B cell (primary cell): ENCODE measurements around the gene PTPRM. TPM values are rescaled to one million over a fixed set of nuclear protein-coding genes. Genes with fewer than 3 reads are reported as not detected.

ENCODE experiments used
- ATAC-seq: fragments of 200-7000 bp; cut with Tn5 transposase; one replicate; pipeline ENCODE4 v1.10.0; 2021; ENCODE audit warnings: low read depth, mild to moderate bottlenecking, moderate number of reproducible peaks, moderate library complexity
- CTCF ChIA-PET: fragments of 350-600 bp; sonication (Branson Sonifier 250); formaldehyde crosslinking; loops from one replicate; lab custom pipeline; 2021; ENCODE audit warnings: antibody characterized with exemption, inconsistent platforms; lab: Charles Lee
- POLR2A ChIA-PET: fragments of 350-600 bp; sonication (Branson Sonifier 250); formaldehyde crosslinking; loops from one replicate; lab custom pipeline; 2021; ENCODE audit warnings: antibody characterized with exemption; lab: Charles Lee
- DNase-seq: peaks from one replicate; pipeline ENCODE4 v3.0.0; 2013
- H2AFZ ChIP-seq: 2 replicates; pipeline ENCODE4 v1.6.1; 2012; ENCODE audit warnings: mild to moderate bottlenecking, low read depth, low read length; ENCODE audit not compliant: insufficient read depth, poor library complexity, severe bottlenecking
- H3K27ac ChIP-seq, 2 donors: 1 replicate in 1 of 2; 2 replicates in 1 of 2; pipeline ENCODE4 v1.5.1; 2012 to 2013; ENCODE audit warnings: low read length in 2 of 2, mild to moderate bottlenecking in 2 of 2, moderate library complexity in 1 of 2
- H3K27me3 ChIP-seq, 4 experiments: fragments of 200-600 bp in 1 of 4; sonication (generic) in 1 of 4; replicated peaks in 1 of 4; 1 replicate in 2 of 4; 2 replicates in 2 of 4; pipeline versions ENCODE4 v1.6.1 to v1.7.0; 2013 to 2016; ENCODE audit warnings: low read length in 3 of 4, mild to moderate bottlenecking in 2 of 4, mixed read lengths in 1 of 4, moderate library complexity in 1 of 4; ENCODE audit not compliant: insufficient read depth in 4 of 4, control insufficient read depth in 3 of 4; ENCODE audit errors: control extremely low read depth in 1 of 4
- H3K36me3 ChIP-seq, 2 experiments: replicated peaks in 1 of 2; 1 replicate in 1 of 2; 2 replicates in 1 of 2; pipeline versions ENCODE4 v1.6.1 to v1.7.1; 2013; ENCODE audit warnings: low read length in 1 of 2; ENCODE audit not compliant: insufficient read depth in 2 of 2, control insufficient read depth in 1 of 2; ENCODE audit errors: control extremely low read depth in 1 of 2, extremely low read depth in 1 of 2
- H3K4me1 ChIP-seq, 2 donors: fragments of 200-600 bp in 1 of 2; sonication (generic) in 1 of 2; 1 replicate in 1 of 2; 2 replicates in 1 of 2; pipeline versions ENCODE4 v1.5.1 to v1.6.1; 2013 to 2017; ENCODE audit warnings: low read length in 2 of 2; ENCODE audit not compliant: control insufficient read depth in 2 of 2, insufficient read depth in 2 of 2
- H3K4me2 ChIP-seq: replicated peaks from 2 replicates; pipeline ENCODE3; 2012; ENCODE audit warnings: mild to moderate bottlenecking, low read depth, low read length; ENCODE audit not compliant: poor library complexity, severe bottlenecking
- H3K4me3 ChIP-seq, 5 experiments: fragments of 200-600 bp in 1 of 5; sonication (generic) in 1 of 5; 1 replicate in 3 of 5; 2 replicates in 2 of 5; pipeline versions ENCODE4 v1.5.1 to v1.7.0; 2011 to 2016; ENCODE audit warnings: low read length in 4 of 5, mild to moderate bottlenecking in 4 of 5, low read depth in 2 of 5, control low read depth in 1 of 5, moderate library complexity in 1 of 5; ENCODE audit not compliant: insufficient read depth in 1 of 5; ENCODE audit errors: control extremely low read depth in 1 of 5, extremely low read depth in 1 of 5
- H3K79me2 ChIP-seq: fragments of 200-600 bp; sonication (generic); one replicate; pipeline ENCODE4 v1.6.0; 2016; ENCODE audit warnings: low read length; ENCODE audit not compliant: control insufficient read depth, insufficient read depth
- H3K9ac ChIP-seq: fragments of 200-600 bp; sonication (generic); 2 replicates; pipeline ENCODE4 v1.6.1; 2017; ENCODE audit warnings: mild to moderate bottlenecking, low read length, moderate library complexity
- H3K9me3 ChIP-seq, 3 donors: one replicate each; pipeline versions ENCODE4 v1.6.1 to v1.7.1; 2013; ENCODE audit warnings: low read length in 2 of 3; ENCODE audit not compliant: control insufficient read depth in 2 of 3, insufficient read depth in 1 of 3; ENCODE audit errors: control extremely low read depth in 1 of 3
- H4K20me1 ChIP-seq: 2 replicates; pipeline ENCODE4 v1.6.0; 2012; ENCODE audit warnings: mild to moderate bottlenecking, low read length; ENCODE audit not compliant: insufficient read depth, control insufficient read depth, poor library complexity, severe bottlenecking
- H3K27ac Mint-ChIP-seq: one replicate; pipeline ENCODE4 v1.8.0; 2021; ENCODE audit warnings: mixed read lengths
- H3K27me3 Mint-ChIP-seq: one replicate; pipeline ENCODE4 v1.8.0; 2021; ENCODE audit warnings: mixed read lengths
- H3K4me1 Mint-ChIP-seq: one replicate; pipeline ENCODE4 v1.8.0; 2021; ENCODE audit warnings: mixed read lengths
- H3K4me3 Mint-ChIP-seq: one replicate; pipeline ENCODE4 v1.8.0; 2021; ENCODE audit warnings: mixed read lengths
- H3K9me3 Mint-ChIP-seq: one replicate; pipeline ENCODE4 v1.8.0; 2022; ENCODE audit warnings: mixed read lengths; ENCODE audit not compliant: insufficient read depth
- EZH2 ChIP-seq: IDR thresholded peaks from 2 replicates; pipeline ENCODE4 v1.6.1; 2012; ENCODE audit warnings: borderline replicate concordance, low read depth, mild to moderate bottlenecking, moderate library complexity, low read length; ENCODE audit not compliant: insufficient read depth, poor library complexity, severe bottlenecking
- WGBS: methylation state at CpG from one replicate; pipeline ENCODE4 v1.1.5; 2013; ENCODE audit warnings: missing lambda C conversion rate; ENCODE audit not compliant: insufficient coverage; 5-methylcytosine and 5-hydroxymethylcytosine counted together
- intact Hi-C: fragments of 100-400 bp; cut with micrococcal nuclease; formaldehyde crosslinking; loops from one replicate; pipeline ENCODE4 v1.10.0; 2022
- polyA plus RNA-seq: library from polyadenylated mRNA; depleted of rRNA; stranded (reverse); fragments of >200 nt; gene quantifications from 2 replicates; pipeline ENCODE4 v1.2.3, GENCODE V29; 2012
- total RNA-seq, 2 donors: library from RNA; stranded (reverse); fragments of 120-200 nt in 1 of 2; gene quantifications; 1 replicate in 1 of 2; 2 replicates in 1 of 2; pipeline versions ENCODE4 v1.2.3 to v1.2.4, GENCODE V29; 2013 to 2022
- TF ChIP-seq, protein P1 (sequence below): fragments of 200-600 bp; IDR thresholded peaks from one replicate; pipeline ENCODE4 v1.8.0; 2022; ENCODE audit warnings: antibody characterized with exemption, mild to moderate bottlenecking

The PTPRM gene
- total and polyA plus RNA-seq, 2 donors (not counting 1 experiment from before 2014, with no cell fraction given), result 0.20 to 0.89 TPM

DNA sequence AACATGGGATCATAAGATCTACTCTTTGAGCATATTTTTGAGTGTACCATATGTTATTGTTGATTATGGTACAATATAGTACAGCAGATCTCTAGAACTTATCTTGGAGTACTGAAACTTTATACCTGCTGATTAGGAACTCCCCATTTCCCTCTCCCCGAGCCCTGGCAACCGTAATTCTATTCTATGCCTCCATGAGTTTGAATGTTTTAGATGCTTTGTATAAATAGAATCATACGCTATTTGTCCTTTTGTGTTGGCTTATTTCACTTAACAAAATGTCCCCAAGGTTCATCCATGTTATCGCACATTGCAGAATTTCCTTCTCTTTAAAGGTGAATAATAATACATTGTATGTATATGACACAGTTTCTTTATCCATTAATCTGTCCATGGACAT is 117.2 kb downstream of the PTPRM start:
- no peak overlapping the region for H3K27ac Mint-ChIP-seq
- Histone ChIP-seq H3K9ac (no peak overlapping the region), H3K27ac (no peak overlapping the region), H3K27me3 (no peaks in the 10 kb centered on the region), H3K4me2 (no peak overlapping the region), H3K36me3 (no peaks in the 10 kb centered on the region), H3K4me1 (no peaks in the 10 kb centered on the region), H3K9me3 (no peaks in the 10 kb centered on the region), H4K20me1 (no peaks in the 10 kb centered on the region), H2AFZ (no peak overlapping the region), H3K4me3 (no peak overlapping the region), H3K79me2 (no peaks in the 10 kb centered on the region)
- no peak for ATAC-seq
- ChIA-PET POLR2A (no interaction called here), CTCF (no interaction called here)
- no peak for TF ChIP-seq EZH2
- TF ChIP-seq, protein P1, sequence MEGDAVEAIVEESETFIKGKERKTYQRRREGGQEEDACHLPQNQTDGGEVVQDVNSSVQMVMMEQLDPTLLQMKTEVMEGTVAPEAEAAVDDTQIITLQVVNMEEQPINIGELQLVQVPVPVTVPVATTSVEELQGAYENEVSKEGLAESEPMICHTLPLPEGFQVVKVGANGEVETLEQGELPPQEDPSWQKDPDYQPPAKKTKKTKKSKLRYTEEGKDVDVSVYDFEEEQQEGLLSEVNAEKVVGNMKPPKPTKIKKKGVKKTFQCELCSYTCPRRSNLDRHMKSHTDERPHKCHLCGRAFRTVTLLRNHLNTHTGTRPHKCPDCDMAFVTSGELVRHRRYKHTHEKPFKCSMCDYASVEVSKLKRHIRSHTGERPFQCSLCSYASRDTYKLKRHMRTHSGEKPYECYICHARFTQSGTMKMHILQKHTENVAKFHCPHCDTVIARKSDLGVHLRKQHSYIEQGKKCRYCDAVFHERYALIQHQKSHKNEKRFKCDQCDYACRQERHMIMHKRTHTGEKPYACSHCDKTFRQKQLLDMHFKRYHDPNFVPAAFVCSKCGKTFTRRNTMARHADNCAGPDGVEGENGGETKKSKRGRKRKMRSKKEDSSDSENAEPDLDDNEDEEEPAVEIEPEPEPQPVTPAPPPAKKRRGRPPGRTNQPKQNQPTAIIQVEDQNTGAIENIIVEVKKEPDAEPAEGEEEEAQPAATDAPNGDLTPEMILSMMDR, result no peak
- DNase-seq, result no peak
- H3K27me3 Mint-ChIP-seq, result no peaks in the 10 kb centered on the region
- no peak overlapping the region for H3K4me3 Mint-ChIP-seq
- H3K4me1 Mint-ChIP-seq, result no peaks in the 10 kb centered on the region
- H3K9me3 Mint-ChIP-seq, result no peaks in the 10 kb centered on the region
- WGBS, result no CpG with 5 or more reads among the region's 4 CpGs
- intact Hi-C loops, result no loop called here

DNA sequence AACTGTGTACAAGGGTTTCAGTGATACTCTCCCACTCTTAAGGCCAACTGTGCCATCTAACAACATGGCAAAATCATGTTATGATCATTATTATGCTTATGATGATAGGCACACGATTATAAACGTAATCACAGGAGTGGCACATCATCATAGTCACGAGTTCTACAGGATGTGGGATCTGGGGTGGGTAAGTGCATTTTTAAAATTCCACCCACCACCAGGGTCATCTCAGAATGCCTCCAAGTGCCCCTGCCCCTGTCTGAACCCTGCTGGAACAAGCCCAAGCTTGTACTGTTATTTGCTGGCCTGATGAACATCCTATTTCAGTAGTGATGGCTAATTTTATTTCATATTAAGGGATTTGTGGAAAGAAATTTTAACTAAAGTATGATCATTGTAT is 117.8 kb downstream of the PTPRM start:
- H3K27me3 Mint-ChIP-seq, result no peaks in the 10 kb centered on the region
- Histone ChIP-seq H3K4me3 (no peak overlapping the region), H3K36me3 (no peaks in the 10 kb centered on the region), H3K9me3 (no peaks in the 10 kb centered on the region), H3K4me2 (no peak overlapping the region), H3K27me3 (no peaks in the 10 kb centered on the region), H3K79me2 (no peaks in the 10 kb centered on the region), H3K4me1 (no peaks in the 10 kb centered on the region), H2AFZ (no peak overlapping the region), H3K9ac (no peak overlapping the region), H3K27ac (no peak overlapping the region), H4K20me1 (no peaks in the 10 kb centered on the region)
- no peaks in the 10 kb centered on the region for H3K9me3 Mint-ChIP-seq
- WGBS, result no CpG with 5 or more reads among the region's 3 CpGs
- TF ChIP-seq EZH2, result no peak
- TF ChIP-seq, protein P1, result no peak
- no peak overlapping the region for H3K4me3 Mint-ChIP-seq
- no peak overlapping the region for H3K27ac Mint-ChIP-seq
- intact Hi-C loops, result no loop called here
- POLR2A ChIA-PET, result no interaction called here
- ATAC-seq, result no peak
- CTCF ChIA-PET, result no interaction called here
- no peak for DNase-seq
- H3K4me1 Mint-ChIP-seq, result no peaks in the 10 kb centered on the region
